NCI-H345 (cell line): ENCODE results near the gene UQCRH.
"Not testable (repeated sequence)": the region's sequence is repeated elsewhere in the genome, so short reads cannot be mapped to it uniquely, and the experiment has no call there.

Experiments used
- DNase-seq: peaks from one replicate; lab custom pipeline; 2025; lab: John Stamatoyannopoulos, UW

UQCRH gene

GRCh38 chr1:46333300-46334029 is 30.0 kb downstream of the UQCRH start:
- DNase-seq = peak; percentile 38

- no peak for DNase-seq
Measured at GRCh38 chr1:46334030-46334384, 30.5 kb downstream of the UQCRH start.

- no peak for DNase-seq
Measured at GRCh38 chr1:46335081-46335480, 31.6 kb downstream of the UQCRH start.

GRCh38 chr1:46337409-46337808 is 33.9 kb downstream of the UQCRH start:
- not testable (repeated sequence) for DNase-seq

- DNase-seq = peak; percentile 93
Measured at GRCh38 chr1:46340404-46341221, 37.1 kb downstream of the UQCRH start, which contains the start of gene NSUN4. NSUN4 (plus strand) TSS chr1:46340807; CDS start chr1:46340827, 20 bp downstream.

- no peak for DNase-seq
Measured at GRCh38 chr1:46341222-46342083, 38.0 kb downstream of the UQCRH start.

- no peak for DNase-seq
Measured at GRCh38 chr1:46342084-46342656, 38.7 kb downstream of the UQCRH start.

- DNase-seq = no peak
Measured at GRCh38 chr1:46342677-46343350, 39.3 kb downstream of the UQCRH start.

- DNase-seq = no peak
Measured at GRCh38 chr1:46343351-46343695, 39.8 kb downstream of the UQCRH start.

- DNase-seq = no peak
Measured at GRCh38 chr1:46343705-46344104, 40.2 kb downstream of the UQCRH start.

- no peak for DNase-seq
Measured at GRCh38 chr1:46344481-46344880, 41.0 kb downstream of the UQCRH start.

GRCh38 chr1:46345281-46345680 is 41.8 kb downstream of the UQCRH start:
- no peak for DNase-seq

- DNase-seq = no peak
Measured at GRCh38 chr1:46352363-46352762, 48.9 kb downstream of the UQCRH start.

GRCh38 chr1:46355920-46356319 is 52.4 kb downstream of the UQCRH start:
- DNase-seq = not testable (repeated sequence)

GRCh38 chr1:46362158-46362557 is 58.7 kb downstream of the UQCRH start:
- no peak for DNase-seq

GRCh38 chr1:46363121-46363520 is 59.6 kb downstream of the UQCRH start:
- DNase-seq = no peak

- no peak for DNase-seq
Measured at GRCh38 chr1:46364612-46365011, 61.1 kb downstream of the UQCRH start.

GRCh38 chr1:46365796-46366195 is 62.3 kb downstream of the UQCRH start:
- not testable (repeated sequence) for DNase-seq
